Measurements from ENCODE around the gene KIZ.

KIZ gene

DNA sequence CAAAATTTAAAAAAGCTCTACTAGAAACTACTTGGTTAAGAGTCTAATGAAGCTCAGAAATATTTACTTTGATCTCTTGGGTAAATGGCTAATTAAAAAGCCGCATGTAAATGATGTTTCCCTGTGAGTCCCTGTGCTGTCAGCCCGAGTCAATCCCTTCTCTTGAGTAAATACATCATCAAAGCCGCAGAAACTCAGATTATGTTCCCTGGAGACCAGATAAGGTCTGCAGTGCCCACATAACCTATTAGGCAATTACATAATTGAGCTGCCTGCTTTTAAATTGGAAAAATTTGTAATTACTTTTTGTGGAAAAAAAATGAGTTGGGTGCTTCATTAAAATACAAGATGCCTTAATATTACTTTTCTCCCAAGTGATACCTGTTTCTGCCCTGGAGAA lies 83.1 kb downstream of the KIZ start:
- TF ChIP-seq, protein P1, sequence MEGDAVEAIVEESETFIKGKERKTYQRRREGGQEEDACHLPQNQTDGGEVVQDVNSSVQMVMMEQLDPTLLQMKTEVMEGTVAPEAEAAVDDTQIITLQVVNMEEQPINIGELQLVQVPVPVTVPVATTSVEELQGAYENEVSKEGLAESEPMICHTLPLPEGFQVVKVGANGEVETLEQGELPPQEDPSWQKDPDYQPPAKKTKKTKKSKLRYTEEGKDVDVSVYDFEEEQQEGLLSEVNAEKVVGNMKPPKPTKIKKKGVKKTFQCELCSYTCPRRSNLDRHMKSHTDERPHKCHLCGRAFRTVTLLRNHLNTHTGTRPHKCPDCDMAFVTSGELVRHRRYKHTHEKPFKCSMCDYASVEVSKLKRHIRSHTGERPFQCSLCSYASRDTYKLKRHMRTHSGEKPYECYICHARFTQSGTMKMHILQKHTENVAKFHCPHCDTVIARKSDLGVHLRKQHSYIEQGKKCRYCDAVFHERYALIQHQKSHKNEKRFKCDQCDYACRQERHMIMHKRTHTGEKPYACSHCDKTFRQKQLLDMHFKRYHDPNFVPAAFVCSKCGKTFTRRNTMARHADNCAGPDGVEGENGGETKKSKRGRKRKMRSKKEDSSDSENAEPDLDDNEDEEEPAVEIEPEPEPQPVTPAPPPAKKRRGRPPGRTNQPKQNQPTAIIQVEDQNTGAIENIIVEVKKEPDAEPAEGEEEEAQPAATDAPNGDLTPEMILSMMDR (IDR thresholded peaks at IDR 0.05; ENCODE audit: low read depth, low read length), result no peak
- H3K4me3 ChIP-seq (ENCODE audit: low read depth, low read length), result no peak overlapping the region

DNA sequence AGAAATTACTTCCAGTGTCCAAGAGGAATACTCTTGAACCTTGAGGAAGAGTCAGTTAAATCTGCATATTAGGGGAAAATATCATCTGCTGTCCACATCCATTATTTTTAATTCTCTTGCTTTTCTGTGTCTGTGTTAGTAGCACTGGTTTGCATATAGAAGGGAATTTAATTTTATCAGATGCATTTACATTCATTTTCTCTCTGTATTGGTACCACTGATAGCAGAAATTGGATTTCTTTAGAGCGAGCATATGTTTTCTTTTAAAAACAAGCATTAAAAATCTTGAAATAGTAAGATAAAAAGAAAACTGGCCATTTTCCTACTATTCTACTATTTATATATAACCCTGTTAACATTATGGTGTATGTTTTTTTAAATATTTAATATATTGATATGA lies 83.8 kb downstream of the KIZ start:
- no peak overlapping the region for H3K4me3 ChIP-seq (ENCODE audit: low read depth, low read length)
- TF ChIP-seq, protein P1 (IDR thresholded peaks at IDR 0.05; ENCODE audit: low read depth, low read length), result no peak

DNA sequence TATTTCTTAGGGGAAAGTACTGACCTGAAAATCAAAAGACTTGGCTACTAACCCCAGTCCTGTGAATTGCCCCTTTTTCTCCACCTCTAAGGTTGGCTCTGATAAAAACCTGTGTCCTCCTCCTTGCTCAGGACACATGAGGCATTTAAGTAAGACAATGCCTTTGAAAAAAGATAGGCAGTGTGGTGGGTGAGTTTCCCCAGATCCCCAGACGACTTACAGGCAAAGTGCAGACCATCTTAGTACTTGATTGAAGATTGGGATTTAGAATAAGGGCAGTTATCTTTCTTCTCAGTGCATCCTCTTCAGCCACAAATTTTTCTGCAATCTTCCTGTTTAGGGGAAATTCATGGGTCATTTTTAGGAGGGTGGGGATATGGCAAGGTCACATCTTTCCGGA lies 87.8 kb downstream of the KIZ start:
- TF ChIP-seq, protein P1 (IDR thresholded peaks at IDR 0.05; ENCODE audit: low read depth, low read length), result no peak
- no peak overlapping the region for H3K4me3 ChIP-seq (ENCODE audit: low read depth, low read length)

DNA sequence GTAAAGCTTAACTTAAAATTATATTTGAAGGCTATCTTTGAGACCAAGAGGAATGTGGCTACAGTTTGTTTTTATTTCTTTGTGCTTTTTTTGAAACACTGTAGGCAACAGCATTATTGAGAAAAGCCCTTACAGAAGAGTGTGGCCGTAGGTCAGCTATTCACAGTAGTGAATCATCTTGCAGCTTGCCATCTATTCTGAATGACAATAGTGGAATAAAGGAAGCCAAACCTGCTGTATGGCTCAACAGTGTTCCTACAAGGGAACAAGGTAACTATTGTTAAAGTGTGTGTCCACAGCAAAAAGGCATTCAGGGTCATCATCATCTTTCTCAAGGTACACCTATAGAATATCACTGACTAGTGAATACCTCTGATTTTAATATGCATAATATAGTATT lies 88.5 kb downstream of the KIZ start:
- no peak overlapping the region for H3K4me3 ChIP-seq (ENCODE audit: low read depth, low read length)
- TF ChIP-seq, protein P1 (IDR thresholded peaks at IDR 0.05; ENCODE audit: low read depth, low read length), result no peak

DNA sequence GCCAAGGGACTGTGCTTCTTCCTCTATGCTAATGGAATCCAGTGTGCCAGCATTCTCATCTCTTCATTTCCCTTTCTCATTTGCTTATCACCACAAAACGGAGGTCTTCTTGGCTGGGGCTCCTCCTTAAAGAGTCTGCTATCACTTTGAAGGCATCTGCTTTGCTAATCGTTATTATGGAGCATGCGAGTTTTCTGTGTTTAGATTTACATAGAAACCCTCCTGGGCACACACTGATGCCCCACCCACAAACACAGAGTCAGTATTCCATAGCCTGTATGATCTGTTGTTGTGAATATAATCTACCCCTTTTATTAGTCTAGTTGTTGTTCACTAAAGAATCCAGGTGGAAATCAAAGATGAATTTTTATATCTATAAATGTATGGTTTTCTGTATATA lies 93.8 kb downstream of the KIZ start:
- TF ChIP-seq, protein P1 (IDR thresholded peaks at IDR 0.05; ENCODE audit: low read depth, low read length), result no peak
- H3K4me3 ChIP-seq (ENCODE audit: low read depth, low read length), result no peak overlapping the region

DNA sequence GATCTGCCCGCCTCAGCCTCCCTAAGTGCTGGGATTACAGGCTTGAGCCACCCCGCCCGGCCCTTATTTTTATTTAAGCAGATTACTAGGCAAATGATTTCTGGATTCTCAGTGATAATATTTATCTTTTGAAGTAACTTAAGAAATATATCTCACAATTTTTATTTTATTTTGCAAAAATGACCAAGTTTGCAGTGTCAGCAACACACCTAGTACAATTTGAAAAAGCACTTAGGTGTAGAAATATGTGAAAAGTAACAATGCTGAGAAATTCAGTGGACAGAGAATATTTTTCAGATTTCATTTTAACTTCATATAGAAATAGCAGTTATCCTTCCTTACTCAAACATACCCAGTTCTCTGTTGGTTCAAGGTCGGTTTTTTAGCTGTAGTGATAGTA lies 98.3 kb downstream of the KIZ start:
- TF ChIP-seq, protein P1 (IDR thresholded peaks at IDR 0.05; ENCODE audit: low read depth, low read length), result no peak
- no peak overlapping the region for H3K4me3 ChIP-seq (ENCODE audit: low read depth, low read length)

DNA sequence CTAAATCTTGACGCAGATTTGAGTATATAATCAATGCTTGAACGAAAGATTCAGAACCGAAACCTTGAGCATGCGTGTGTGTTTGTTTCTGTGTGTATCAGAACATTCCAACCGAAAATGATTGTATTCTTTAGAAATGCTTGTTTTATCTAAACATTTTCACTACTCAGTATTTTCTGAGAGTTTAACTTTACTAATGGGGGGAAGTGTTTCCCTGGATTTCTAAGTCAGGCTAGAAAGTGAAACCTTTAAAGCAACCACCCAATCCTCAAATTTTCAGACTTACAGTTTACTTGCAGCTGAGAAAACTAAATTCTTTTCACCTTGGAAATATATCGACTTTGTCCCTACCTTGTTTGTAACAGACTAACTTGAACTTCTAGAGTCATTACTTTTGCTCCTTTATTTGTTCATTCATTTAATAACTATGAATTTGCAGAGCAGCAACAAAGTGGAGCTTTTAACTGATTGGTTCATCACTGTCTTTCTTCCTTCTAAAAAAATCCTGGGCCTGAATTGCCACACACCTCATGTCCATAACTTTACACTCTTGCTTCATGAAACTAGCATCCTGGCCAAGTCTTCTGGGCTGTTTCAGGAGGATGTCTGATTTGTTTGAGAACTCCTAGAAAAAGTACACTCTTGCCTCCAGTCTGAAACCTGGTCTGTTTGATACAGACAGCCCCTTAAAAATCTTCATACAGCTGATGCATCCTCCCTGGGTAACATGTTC lies 99.5 kb downstream of the KIZ start:
- peak overlapping the region; percentile 58 for H3K4me3 ChIP-seq (ENCODE audit: low read depth, low read length)
- TF ChIP-seq, protein P1 (IDR thresholded peaks at IDR 0.05; ENCODE audit: low read depth, low read length), result no peak
